Left ventricle myocardium inferior (tissue), 1 donor: Measurements from ENCODE around the gene PPARGC1A. TPM values are rescaled to one million over a fixed set of nuclear protein-coding genes. Genes with fewer than 3 reads are reported as not detected.

Experiments used
- DNase-seq: peaks from one replicate; pipeline ENCODE4 v3.0.0-alpha.2; 2020
- H3K27ac ChIP-seq: fragments of 200-600 bp; replicated peaks from 2 replicates; pipeline ENCODE4 v1.8.0; 2021
- H3K27me3 ChIP-seq: fragments of 200-600 bp; 2 replicates; pipeline ENCODE4 v1.8.0; 2021; ENCODE audit warnings: low read depth
- H3K36me3 ChIP-seq: fragments of 200-600 bp; 2 replicates; pipeline ENCODE4 v1.8.0; 2021
- H3K4me1 ChIP-seq: fragments of 200-600 bp; 2 replicates; pipeline ENCODE4 v1.8.0; 2021
- H3K4me3 ChIP-seq: fragments of 200-600 bp; 2 replicates; pipeline ENCODE4 v1.8.0; 2021; ENCODE audit warnings: mild to moderate bottlenecking, moderate library complexity
- H3K9me3 ChIP-seq: fragments of 200-600 bp; replicated peaks from 2 replicates; pipeline ENCODE4 v1.8.0; 2021
- CTCF ChIP-seq: fragments of 200-600 bp; IDR thresholded peaks from 2 replicates; pipeline ENCODE4 v1.8.0; 2021; ENCODE audit warnings: antibody characterized with exemption, mild to moderate bottlenecking, borderline replicate concordance
- intact Hi-C: fragments of 100-400 bp; cut with micrococcal nuclease; formaldehyde crosslinking; loops from one replicate; pipeline ENCODE4 v1.11.0; 2022
- total RNA-seq: library from RNA; stranded (reverse); fragmentation: NEBNext Ultra II Directional; extraction: Animal tissue kit (Norgen Biotek cat#: 25700); gene quantifications from one replicate; pipeline ENCODE4 v1.2.1, GENCODE V29; 2021
- donor health status: DM: no; HTN: yes; CAD: no; lungs with severe emphysema.

Gene PPARGC1A
- total RNA-seq, 1 donor from 2014 or later: 108 TPM

GRCh38 chr4:23775694-23776093 lies 114.2 kb downstream of the PPARGC1A start:
- Histone ChIP-seq H3K4me3 (no peak overlapping the region), H3K27me3 (no peaks in the 10 kb centered on the region), H3K27ac (no peak overlapping the region), H3K9me3 (no peaks in the 10 kb centered on the region), H3K36me3 (no peaks in the 10 kb centered on the region), H3K4me1 (peaks cover 20% of the 10 kb centered on the region)
- no peak for TF ChIP-seq CTCF
- intact Hi-C loops: no loop called here
- no peak for DNase-seq

DNA sequence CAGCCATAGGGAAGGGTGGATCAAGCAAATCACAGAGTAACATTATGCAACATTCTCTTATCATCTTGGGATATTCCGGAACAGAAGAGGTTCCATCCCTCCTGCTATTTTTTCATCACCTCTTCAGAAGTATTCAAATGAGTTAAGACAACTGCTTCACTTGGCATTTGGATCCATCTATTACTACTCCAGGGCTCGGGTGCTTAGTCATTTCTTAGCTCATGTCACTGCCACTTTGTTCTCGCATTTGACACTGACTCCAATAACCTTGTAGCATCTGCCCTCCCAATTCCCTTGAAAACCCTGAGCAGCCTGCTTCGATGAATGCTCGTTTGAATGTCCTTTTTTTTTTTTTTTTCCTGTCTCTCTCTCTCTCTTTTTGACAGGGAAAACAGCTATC lies 114.9 kb downstream of the PPARGC1A start:
- H3K27ac ChIP-seq: no peak overlapping the region
- H3K9me3 ChIP-seq: no peaks in the 10 kb centered on the region
- H3K36me3 ChIP-seq: no peaks in the 10 kb centered on the region
- H3K4me3 ChIP-seq: no peak overlapping the region
- intact Hi-C loops: no loop called here
- H3K27me3 ChIP-seq: no peaks in the 10 kb centered on the region
- TF ChIP-seq CTCF: no peak
- H3K4me1 ChIP-seq: peaks cover 20% of the 10 kb centered on the region
- no peak for DNase-seq

DNA sequence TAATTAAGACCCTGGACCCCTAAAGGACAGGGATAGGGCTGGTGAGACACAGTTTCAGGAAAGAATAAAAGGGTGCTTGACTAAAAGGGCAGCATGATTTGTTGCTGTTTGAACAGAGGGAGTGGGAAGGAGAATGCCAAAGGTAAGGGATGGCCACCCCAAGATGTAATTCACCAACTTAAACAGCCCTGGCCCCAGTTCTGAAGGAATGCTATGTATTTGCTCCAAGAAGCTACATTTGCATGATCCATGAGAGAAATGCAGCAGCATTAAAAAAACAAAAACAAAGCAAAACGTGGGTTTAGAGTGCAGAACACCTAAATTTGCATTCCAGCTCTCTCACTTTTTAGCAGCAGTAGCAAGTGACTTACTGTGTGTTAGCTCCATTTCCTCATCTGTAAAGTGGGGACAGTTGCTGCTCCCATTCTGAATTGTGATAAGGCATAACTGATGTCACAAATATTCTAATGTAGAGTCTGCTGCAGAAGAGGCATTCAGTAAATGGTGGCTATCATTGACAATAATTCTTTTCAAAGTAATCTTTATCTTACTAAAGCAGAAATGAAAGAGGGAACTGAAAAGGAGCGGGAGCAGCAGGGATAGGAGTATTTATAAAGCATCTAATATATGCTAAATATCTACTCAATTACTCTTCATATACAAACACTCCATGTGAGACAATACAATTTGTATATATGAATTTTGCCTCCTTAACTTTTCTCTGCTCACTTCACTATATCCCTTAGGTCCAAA lies 115.8 kb downstream of the PPARGC1A start:
- no peaks in the 10 kb centered on the region for H3K36me3 ChIP-seq
- H3K27me3 ChIP-seq: no peaks in the 10 kb centered on the region
- no peak for TF ChIP-seq CTCF

DNA sequence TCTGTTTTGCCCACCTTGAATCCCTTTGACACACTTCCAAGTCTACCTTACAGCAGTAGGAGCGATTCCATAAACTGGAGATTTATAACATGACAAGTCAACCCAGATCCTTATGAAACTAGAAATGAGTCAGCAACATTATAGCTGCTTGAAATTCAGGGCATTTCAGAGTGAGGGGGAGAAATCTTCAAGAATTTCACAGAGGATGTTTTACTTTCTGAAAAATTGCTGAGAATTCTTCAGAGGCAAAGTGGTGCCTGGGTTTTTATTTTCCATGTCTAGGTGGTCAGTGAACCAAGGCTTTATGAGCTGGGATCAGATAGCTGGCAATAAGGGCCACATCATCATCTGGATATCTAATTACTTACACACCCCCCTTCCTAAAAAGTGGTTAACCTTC lies 119.8 kb downstream of the PPARGC1A start:
- Histone ChIP-seq H3K9me3 (no peaks in the 10 kb centered on the region), H3K4me3 (no peak overlapping the region), H3K36me3 (no peaks in the 10 kb centered on the region), H3K4me1 (peaks cover 5% of the 10 kb centered on the region), H3K27me3 (no peaks in the 10 kb centered on the region), H3K27ac (no peak overlapping the region)
- intact Hi-C loops: no loop called here
- DNase-seq: no peak
- no peak for TF ChIP-seq CTCF

More for the DNA sequence above, 115.8 kb downstream of the PPARGC1A start:
- no peak for DNase-seq
- Histone ChIP-seq H3K4me1 (peaks cover 20% of the 10 kb centered on the region), H3K9me3 (no peaks in the 10 kb centered on the region), H3K27ac (no peak overlapping the region), H3K4me3 (no peak overlapping the region)
- intact Hi-C loops: no loop called here

GRCh38 chr4:23769406-23769805 lies 120.4 kb downstream of the PPARGC1A start:
- H3K4me1 ChIP-seq: no peaks in the 10 kb centered on the region
- no peaks in the 10 kb centered on the region for H3K36me3 ChIP-seq
- no peak for DNase-seq
- no peaks in the 10 kb centered on the region for H3K27me3 ChIP-seq
- no peaks in the 10 kb centered on the region for H3K9me3 ChIP-seq
- intact Hi-C loops: no loop called here
- no peak overlapping the region for H3K27ac ChIP-seq
- TF ChIP-seq CTCF: no peak
- no peak overlapping the region for H3K4me3 ChIP-seq
